Measurements from ENCODE around the gene SLC35G6. TPM values are rescaled to one million over a fixed set of nuclear protein-coding genes. Genes with fewer than 3 reads are reported as not detected.
A peak's percentile ranks its signal among the peaks of the same experiment; 100 is the strongest.

Gene SLC35G6
- total RNA-seq, 2 donors from 2014 or later, result not detected

DNA sequence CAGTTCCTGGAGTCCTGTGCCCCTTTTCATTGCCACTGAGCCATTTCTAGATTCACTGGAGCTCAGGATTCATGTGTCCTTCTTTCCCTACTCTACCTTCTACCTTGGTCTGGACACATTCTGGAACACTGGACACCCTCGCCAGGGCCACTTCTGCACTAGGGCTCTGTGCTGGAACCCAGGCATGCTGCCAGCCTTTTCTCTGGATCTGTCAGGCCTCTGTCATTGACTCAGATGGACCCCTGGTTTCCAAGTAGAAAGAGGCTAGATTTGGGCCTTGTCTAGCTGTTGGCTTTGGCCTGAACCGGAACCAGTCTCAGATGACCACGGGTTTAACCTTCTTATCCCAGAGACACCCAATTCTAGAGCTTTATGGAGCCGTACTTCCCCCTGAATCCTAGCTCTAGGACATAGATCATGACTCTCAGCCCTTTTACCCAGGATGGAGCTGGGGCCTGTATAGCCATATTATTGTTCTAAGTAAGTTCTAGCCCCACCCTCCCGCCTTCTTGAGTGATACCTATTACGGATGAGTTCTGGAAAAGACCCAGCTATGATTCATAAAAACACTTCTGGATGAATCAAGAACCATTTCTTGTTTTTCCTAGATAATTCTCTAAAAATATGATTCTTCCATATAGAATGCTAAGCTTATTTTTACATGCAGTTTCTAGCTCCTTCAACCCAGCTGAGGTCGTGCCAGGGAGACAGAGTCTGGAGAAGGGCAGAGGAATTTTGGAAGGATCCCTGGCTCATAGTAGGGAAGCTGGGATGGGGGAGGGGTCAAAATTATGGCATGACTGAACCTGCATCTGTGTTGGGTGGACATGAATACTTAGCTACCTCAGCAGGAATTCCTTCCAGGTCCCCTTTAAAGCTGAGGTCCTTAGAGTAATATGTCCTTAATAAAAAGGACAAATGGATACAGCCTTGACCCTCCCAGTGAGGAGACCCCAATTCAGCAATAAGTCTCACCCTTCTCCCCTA lies 37.5 kb upstream of the SLC35G6 start:
- Mint-ChIP-seq H3K4me1 (peaks cover 13% of the 10 kb centered on the region), H3K27me3 (peaks cover 55% of the 10 kb centered on the region), H3K9me3 (no peaks in the 10 kb centered on the region), H3K27ac (peak overlapping the region; percentile 47), H3K36me3 (ENCODE audit: low read depth) (peaks cover 22% of the 10 kb centered on the region), H3K4me3 (peak overlapping the region; percentile 69)
- ATAC-seq (replicated peaks), result no peak

DNA sequence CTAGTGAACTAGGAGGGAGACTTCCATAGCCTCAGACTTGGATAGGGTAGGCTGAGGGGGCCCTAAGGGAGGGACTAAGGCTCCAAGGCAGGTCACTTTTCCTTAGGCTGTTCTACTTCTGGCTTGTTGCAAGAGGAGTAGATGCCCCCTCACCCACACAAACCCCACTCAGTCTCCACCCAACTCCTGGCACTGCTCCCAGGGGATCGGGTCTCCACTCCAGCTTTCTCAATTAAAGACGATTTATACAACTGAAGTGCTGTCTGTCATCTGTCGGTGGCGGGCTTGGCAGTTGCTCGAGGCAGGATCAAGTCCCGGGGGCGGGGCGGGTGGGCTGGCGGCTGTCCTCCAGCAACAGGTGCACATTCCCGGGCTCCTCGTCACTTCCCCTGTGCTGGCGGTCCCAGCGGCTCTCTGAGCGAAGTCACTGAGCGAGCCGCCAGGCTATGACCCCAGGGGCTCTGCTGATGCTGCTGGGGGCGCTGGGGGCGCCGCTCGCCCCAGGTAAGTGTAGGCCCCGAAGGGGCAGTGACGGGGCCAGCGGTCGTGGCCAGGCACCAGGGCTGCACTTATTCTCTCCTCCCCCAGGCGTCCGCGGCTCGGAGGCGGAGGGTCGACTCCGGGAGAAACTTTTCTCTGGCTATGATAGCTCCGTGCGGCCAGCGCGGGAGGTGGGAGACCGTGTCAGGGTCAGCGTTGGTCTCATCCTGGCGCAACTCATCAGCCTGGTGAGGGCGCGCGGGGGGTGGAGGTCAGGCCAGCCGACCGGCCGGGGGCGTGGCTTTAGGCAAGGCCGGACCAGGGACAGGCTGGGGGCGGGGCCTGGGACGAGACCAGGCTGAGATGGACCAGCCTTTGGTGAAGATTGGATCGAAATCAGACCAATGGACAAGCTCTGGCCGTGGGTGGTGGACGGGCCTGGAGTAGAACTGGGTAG lies 36.3 kb upstream of the SLC35G6 start, which contains the start of gene CHRNB1:
Gene CHRNB1 (plus strand): TSS at position 380 of the 937 bp plus-strand sequence. CDS start 67 bp downstream, at position 447.
- Mint-ChIP-seq H3K4me3 (peak within 1 kb of the TSS; percentile 69), H3K36me3 (ENCODE audit: low read depth) (peaks cover 15% of the 10 kb centered on the region)

DNA sequence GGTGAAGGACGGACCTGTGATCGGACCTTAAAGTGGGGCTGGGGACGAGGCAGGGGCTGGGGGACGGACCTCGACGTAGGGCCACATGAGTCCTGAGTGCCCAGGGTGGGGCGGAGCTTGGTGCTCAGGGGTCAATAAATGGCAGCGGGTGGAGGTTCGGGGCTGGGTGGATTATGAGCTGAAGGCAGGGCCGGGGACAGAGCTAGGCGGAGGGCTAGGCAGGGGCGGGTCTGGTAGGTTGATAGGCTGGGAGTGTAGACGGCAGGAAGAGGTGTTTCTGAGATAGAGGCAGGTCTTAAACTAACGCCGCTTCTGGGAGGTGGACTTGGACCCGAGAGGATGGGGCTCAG lies 35.7 kb upstream of the SLC35G6 start:
- Mint-ChIP-seq H3K4me3 (peak overlapping the region; percentile 69), H3K36me3 (ENCODE audit: low read depth) (peaks cover 9% of the 10 kb centered on the region), H3K27me3 (peaks cover 46% of the 10 kb centered on the region), H3K27ac (no peak overlapping the region), H3K9me3 (no peaks in the 10 kb centered on the region), H3K4me1 (peaks cover 6% of the 10 kb centered on the region)
- peak; percentile 54 for ATAC-seq (replicated peaks)

More for the DNA sequence above, 36.3 kb upstream of the SLC35G6 start, which contains the start of gene CHRNB1:
- Mint-ChIP-seq H3K9me3 (no peaks in the 10 kb centered on the region), H3K4me1 (peaks cover 10% of the 10 kb centered on the region), H3K27ac (no peak within 1 kb of the TSS), H3K27me3 (peaks cover 51% of the 10 kb centered on the region)
- peak; percentile 53 for ATAC-seq (replicated peaks)

DNA sequence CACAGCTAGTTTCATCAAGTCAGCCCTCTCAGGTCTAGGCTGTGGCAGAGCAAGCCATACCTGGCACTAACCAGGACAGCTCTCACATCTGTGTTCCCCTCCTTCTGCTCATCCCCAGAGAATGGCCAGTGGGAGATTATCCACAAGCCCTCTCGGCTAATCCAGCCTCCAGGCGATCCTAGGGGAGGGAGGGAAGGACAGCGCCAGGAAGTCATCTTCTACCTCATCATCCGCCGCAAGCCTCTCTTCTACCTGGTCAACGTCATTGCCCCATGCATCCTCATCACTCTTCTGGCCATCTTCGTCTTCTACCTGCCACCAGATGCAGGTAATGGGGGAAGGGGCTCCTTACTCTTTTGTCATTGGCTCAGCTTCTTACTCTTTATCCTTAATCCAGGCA lies 32.8 kb upstream of the SLC35G6 start:
- H3K27ac Mint-ChIP-seq, result no peak overlapping the region
- no peaks in the 10 kb centered on the region for H3K9me3 Mint-ChIP-seq
- no peak for ATAC-seq (replicated peaks)
- peaks cover 7% of the 10 kb centered on the region for H3K36me3 Mint-ChIP-seq (ENCODE audit: low read depth)
- H3K4me1 Mint-ChIP-seq, result peaks cover 6% of the 10 kb centered on the region
- peaks cover 33% of the 10 kb centered on the region for H3K27me3 Mint-ChIP-seq
- no peak overlapping the region for H3K4me3 Mint-ChIP-seq

DNA sequence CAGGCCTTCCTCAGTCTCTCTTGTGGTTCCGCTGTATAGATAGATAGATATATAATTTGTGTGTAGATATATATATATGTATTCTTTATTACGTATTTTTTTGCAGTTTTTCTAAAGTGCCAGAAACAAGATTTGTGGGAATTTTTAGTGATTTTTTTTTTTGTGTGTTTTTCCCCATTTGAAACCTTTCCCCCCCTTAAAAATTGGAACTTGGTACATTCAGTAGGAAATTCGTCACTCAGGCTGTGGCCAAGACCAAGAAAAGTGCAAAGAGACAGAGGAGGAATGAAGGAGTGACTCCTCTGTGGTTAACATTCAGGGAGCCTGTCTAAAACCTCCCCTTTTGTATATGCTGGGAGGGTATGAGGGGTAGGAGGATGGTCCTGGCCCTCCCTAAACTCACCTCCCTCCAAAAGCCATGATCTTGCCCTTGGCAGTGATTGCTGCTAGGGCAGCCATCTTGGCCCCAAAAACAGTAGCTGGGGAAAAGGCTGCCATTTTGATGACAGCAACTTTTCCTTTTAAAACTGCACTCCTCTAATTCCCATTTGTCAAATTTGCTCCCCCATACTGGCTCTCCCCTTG lies 21.2 kb upstream of the SLC35G6 start:
- no peak for ATAC-seq (replicated peaks)
- H3K36me3 Mint-ChIP-seq (ENCODE audit: low read depth), result peaks cover 34% of the 10 kb centered on the region
- H3K9me3 Mint-ChIP-seq, result no peaks in the 10 kb centered on the region
- H3K4me1 Mint-ChIP-seq, result peaks cover 4% of the 10 kb centered on the region
- H3K27ac Mint-ChIP-seq, result peak overlapping the region; percentile 17
- H3K4me3 Mint-ChIP-seq, result no peak overlapping the region
- H3K27me3 Mint-ChIP-seq, result no peaks in the 10 kb centered on the region

DNA sequence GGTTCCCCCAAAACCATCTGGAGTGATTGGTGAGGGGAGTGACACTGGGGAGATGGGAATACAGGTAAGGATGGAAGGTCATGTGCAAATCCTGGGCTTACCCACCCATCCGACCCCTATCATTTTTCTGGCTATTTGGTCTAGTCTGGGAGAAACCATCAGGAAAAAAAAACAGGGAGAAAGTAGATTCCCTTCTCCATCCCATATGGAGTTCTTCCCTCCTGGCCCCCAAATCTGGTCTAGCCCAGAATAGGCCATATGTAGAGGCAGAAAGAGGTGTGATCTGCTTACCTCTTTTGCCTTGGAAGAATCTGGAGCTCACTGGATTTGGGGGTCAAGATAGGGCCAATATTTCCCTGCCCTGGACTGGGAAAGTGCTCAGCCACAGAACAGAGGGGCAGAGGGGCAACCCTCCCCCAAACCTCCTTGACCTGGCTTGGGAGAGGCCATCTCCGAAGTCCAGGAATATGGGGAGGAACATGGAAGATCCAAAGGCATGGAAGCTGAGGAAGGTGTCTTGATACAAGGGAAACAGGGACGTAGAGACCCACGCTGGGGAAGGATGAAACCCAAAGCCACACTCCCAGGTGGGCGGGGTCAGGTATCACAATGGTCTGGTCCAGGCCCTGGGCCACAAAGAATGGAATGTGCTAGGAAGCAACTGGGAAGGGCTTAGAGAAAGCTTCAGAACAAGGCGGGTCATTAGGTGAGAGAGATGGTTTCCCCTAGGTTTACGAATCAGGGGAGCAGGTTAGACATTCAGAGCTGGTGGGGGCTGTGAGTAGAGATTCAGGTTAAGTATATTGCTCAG lies 20.2 kb upstream of the SLC35G6 start:
- Mint-ChIP-seq H3K27ac (no peak overlapping the region), H3K4me3 (no peak overlapping the region), H3K36me3 (ENCODE audit: low read depth) (peaks cover 24% of the 10 kb centered on the region), H3K27me3 (no peaks in the 10 kb centered on the region), H3K9me3 (no peaks in the 10 kb centered on the region), H3K4me1 (no peaks in the 10 kb centered on the region)
- no peak for ATAC-seq (replicated peaks)

DNA sequence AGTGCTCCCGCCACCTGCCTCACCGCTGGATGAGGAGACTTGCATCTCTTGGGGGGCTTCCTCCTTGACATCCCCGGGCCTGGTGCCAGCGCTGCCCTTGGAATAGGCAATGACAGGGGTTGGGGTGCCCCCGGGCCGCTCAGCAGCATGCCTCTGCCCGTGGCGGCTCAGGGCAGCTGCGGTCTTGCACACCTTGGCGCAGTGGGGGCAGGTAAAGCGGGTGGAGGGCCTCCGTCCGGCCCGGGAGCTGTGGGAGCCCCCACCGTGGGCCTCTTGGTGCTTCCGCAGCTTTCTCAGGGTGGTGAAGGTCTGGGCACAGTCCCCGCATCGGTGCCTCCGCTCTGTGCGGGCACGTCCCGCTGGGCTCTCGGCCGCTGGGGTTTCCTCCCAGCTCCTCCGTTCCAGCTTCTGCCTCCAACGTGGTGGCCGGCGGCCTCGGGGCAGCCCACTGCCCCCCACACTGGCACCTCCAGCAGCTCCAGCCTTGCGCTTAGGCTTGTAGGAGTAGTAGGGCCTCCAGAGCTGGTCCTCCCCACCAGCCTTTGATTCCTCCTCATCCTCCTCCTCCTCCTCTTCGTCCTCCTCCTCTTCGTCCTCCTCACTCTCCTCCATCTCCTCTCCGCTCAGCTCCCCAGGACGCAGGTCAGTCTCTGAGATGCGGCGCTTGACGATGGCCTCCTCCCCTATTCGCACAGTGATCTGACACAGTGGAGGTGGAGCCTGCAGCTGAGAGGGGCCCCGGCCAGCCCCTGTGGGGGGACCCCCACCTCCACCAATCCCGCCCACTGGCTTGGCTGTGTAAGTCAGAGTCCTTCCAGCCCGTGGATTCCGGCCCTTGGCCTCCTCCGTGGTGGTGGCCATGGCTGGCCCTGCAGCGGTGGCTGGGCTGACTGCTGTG lies 18.5 kb upstream of the SLC35G6 start:
- H3K4me1 Mint-ChIP-seq, result no peaks in the 10 kb centered on the region
- no peak for ATAC-seq (replicated peaks)
- no peaks in the 10 kb centered on the region for H3K27me3 Mint-ChIP-seq
- H3K36me3 Mint-ChIP-seq (ENCODE audit: low read depth), result peaks cover 30% of the 10 kb centered on the region
- H3K27ac Mint-ChIP-seq, result no peak overlapping the region
- H3K4me3 Mint-ChIP-seq, result no peak overlapping the region
- H3K9me3 Mint-ChIP-seq, result no peaks in the 10 kb centered on the region

DNA sequence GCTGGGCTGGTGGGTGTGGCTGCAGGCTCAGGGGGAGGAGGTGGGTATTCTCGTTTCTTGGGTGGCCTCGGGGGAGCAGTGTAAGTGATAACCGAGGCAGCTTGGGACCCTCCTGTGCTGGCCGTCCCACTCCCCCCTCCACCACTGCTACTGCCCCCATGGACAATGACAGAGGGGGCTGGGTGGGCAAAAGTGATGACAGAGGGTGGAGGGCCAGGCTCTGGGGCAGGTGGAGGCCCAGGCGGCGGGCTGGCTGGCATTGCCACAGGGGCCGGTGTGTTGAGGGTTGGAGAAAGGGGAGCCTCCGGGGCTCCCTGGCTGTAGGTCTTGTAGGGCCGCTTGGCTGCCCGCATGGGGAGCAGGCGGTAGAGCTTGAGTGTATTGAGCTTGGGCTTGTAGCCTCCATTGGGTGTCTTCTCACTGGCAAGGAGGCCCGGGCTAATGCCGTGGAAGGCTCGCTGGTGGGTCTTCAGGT lies 17.8 kb upstream of the SLC35G6 start:
- Mint-ChIP-seq H3K9me3 (no peaks in the 10 kb centered on the region), H3K4me3 (no peak overlapping the region), H3K36me3 (ENCODE audit: low read depth) (peaks cover 30% of the 10 kb centered on the region), H3K27ac (no peak overlapping the region), H3K4me1 (no peaks in the 10 kb centered on the region), H3K27me3 (no peaks in the 10 kb centered on the region)
- ATAC-seq (replicated peaks), result peak; percentile 13

DNA sequence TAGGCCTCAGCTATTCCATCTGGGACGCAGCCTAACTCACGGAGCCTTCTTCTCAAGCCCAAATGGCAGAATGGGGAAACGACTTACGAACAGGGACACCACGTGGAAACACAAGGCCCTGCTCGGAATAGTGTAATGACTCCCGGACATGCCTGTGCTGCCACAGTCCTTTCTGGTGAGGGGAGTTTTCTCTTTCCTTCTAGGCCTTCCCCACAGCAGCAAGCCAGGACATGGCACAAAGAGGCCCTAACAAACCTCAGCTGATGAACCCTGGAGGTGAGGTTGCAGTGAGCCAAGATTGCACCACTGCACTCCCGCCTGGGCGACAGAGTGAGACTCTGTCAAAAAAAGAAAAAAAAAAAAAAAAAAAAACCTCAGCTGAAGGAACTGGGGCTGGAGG lies 17.2 kb upstream of the SLC35G6 start:
- Mint-ChIP-seq H3K4me1 (no peaks in the 10 kb centered on the region), H3K27ac (no peak overlapping the region), H3K9me3 (no peaks in the 10 kb centered on the region), H3K4me3 (no peak overlapping the region), H3K27me3 (no peaks in the 10 kb centered on the region), H3K36me3 (ENCODE audit: low read depth) (peaks cover 30% of the 10 kb centered on the region)
- ATAC-seq (replicated peaks), result no peak

DNA sequence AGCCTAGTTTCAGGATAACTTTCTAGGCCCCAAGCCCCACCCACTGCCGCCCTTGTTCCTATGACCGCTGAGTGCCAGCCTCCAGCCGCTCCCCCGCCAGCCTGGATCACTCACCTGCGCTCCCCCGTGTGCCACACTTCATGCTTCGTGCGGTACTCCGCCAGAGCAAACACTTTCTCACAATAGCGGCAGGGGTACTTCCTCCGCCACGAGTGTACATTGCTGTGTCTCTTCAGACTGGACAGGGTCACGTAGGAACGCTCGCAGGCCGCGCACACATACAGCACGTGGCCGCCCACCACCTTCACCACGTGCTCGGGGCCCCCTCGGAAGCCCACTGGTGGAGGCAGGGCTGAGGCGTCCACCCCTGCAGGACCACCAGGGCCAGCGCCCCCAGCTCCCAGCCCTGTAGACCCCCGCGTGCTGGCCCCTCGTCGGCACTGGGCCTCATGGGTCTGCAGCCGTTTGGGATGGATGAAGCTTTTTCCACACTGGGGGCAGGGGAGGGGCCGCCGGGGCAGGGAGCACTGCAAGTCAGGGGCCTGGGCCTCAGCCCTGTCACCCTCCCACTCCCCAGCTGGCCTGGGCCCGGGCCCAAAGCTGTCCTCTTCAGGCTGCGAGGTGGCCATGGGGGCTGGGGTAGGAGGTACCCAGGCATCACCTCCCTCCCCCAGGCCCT lies 15.5 kb upstream of the SLC35G6 start:
- no peaks in the 10 kb centered on the region for H3K9me3 Mint-ChIP-seq
- peaks cover 30% of the 10 kb centered on the region for H3K36me3 Mint-ChIP-seq (ENCODE audit: low read depth)
- no peaks in the 10 kb centered on the region for H3K4me1 Mint-ChIP-seq
- ATAC-seq (replicated peaks), result no peak
- no peaks in the 10 kb centered on the region for H3K27me3 Mint-ChIP-seq
- H3K27ac Mint-ChIP-seq, result no peak overlapping the region
- H3K4me3 Mint-ChIP-seq, result no peak overlapping the region

DNA sequence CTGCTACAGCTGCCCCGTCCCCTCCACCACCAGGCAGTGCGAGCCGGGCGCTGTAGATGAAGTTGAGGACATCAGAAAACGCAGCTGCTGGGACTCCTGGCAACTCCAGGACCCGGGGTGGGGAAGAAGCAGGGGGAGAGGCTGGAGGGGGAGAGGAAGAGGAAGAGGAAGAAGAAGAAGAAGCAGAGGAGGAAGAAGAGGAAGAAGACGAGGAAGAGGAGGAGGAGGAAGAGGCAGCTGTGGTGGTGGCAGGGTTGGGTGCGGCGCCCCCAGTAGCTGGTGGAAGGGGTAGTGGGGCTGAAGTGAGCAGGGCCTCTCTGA lies 15.0 kb upstream of the SLC35G6 start:
- Mint-ChIP-seq H3K27ac (no peak overlapping the region), H3K9me3 (no peaks in the 10 kb centered on the region), H3K4me3 (no peak overlapping the region), H3K36me3 (ENCODE audit: low read depth) (peaks cover 30% of the 10 kb centered on the region), H3K4me1 (no peaks in the 10 kb centered on the region), H3K27me3 (no peaks in the 10 kb centered on the region)
- ATAC-seq (replicated peaks), result no peak

DNA sequence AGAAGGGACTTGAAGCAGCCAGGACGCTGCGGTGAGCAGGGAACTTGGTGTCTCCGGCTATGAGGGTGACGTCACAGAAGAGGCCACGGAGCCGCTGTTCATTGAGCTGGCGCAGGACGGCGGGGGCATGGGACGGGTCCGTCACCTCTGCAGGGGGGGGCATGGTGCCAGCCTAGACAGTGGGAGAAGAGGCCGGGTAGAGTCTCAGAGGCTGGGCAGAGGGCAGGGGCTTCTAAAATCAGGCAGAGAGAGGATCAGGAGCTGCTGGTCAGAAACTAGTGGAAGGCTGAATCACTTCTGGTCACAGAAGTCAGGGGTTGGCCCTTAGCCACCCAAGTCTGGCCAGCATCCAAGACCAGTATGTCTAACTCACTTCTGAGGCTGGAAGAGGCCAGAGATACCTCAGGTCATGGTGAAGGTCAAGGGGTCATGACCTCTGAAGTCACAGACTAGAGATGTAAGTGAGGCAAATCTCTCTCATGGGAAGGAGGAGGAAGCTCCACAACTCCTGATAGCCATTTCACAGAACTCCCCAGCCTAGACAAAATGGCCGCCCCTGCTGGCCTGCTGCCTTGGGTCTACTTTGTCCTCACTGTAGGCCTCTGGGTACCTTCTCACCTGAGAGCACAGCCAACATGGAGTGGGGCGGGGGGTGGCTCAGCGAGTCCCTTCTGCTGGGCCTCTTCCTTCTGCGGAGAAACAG lies 14.5 kb upstream of the SLC35G6 start:
- Mint-ChIP-seq H3K36me3 (ENCODE audit: low read depth) (peaks cover 30% of the 10 kb centered on the region), H3K4me1 (peaks cover 3% of the 10 kb centered on the region), H3K9me3 (no peaks in the 10 kb centered on the region), H3K27me3 (no peaks in the 10 kb centered on the region), H3K27ac (peak overlapping the region; percentile 50), H3K4me3 (no peak overlapping the region)
- no peak for ATAC-seq (replicated peaks)
